ENCODE results near the gene DCC.
"Not testable (repeated sequence)": the region's sequence is repeated elsewhere in the genome, so short reads cannot be mapped to it uniquely, and the experiment has no call there.

DCC gene

GRCh38 chr18:53451902-53452301 lies 1111.9 kb downstream of the DCC start:
- no peak for TF ChIP-seq CTCF (IDR thresholded peaks at IDR 0.05; ENCODE audit: insufficient read depth, low read length, poor library complexity, severe bottlenecking)
- no peaks in the 10 kb centered on the region for H3K27me3 ChIP-seq (replicated peaks; ENCODE audit: control insufficient read depth, insufficient read depth, low read length)
- H3K4me3 ChIP-seq (replicated peaks; ENCODE audit: low read depth, low read length) = no peak overlapping the region
- no peaks in the 10 kb centered on the region for H3K36me3 ChIP-seq (ENCODE audit: control insufficient read depth, insufficient read depth, low read length)
- no peak for DNase-seq (ENCODE audit: extremely low read depth, insufficient read length)

- no peaks in the 10 kb centered on the region for H3K27me3 ChIP-seq (replicated peaks; ENCODE audit: control insufficient read depth, insufficient read depth, low read length)
- H3K36me3 ChIP-seq (ENCODE audit: control insufficient read depth, insufficient read depth, low read length) = no peaks in the 10 kb centered on the region
- no peak overlapping the region for H3K4me3 ChIP-seq (replicated peaks; ENCODE audit: low read depth, low read length)
- TF ChIP-seq CTCF (IDR thresholded peaks at IDR 0.05; ENCODE audit: insufficient read depth, low read length, poor library complexity, severe bottlenecking) = no peak
- DNase-seq (ENCODE audit: extremely low read depth, insufficient read length) = no peak
These were observed 1117.1 kb downstream of the DCC start for GRCh38 chr18:53457068-53457467.

GRCh38 chr18:53458268-53458667 lies 1118.3 kb downstream of the DCC start:
- TF ChIP-seq CTCF (IDR thresholded peaks at IDR 0.05; ENCODE audit: insufficient read depth, low read length, poor library complexity, severe bottlenecking) = no peak
- Histone ChIP-seq H3K4me3 (replicated peaks; ENCODE audit: low read depth, low read length) (no peak overlapping the region), H3K36me3 (ENCODE audit: control insufficient read depth, insufficient read depth, low read length) (no peaks in the 10 kb centered on the region), H3K27me3 (replicated peaks; ENCODE audit: control insufficient read depth, insufficient read depth, low read length) (no peaks in the 10 kb centered on the region)
- DNase-seq (ENCODE audit: extremely low read depth, insufficient read length) = no peak

- no peak for TF ChIP-seq CTCF (IDR thresholded peaks at IDR 0.05; ENCODE audit: insufficient read depth, low read length, poor library complexity, severe bottlenecking)
- no peak for DNase-seq (ENCODE audit: extremely low read depth, insufficient read length)
- H3K4me3 ChIP-seq (replicated peaks; ENCODE audit: low read depth, low read length) = no peak overlapping the region
These were observed 1119.1 kb downstream of the DCC start for GRCh38 chr18:53458944-53459580.

GRCh38 chr18:53467756-53468155 lies 1127.8 kb downstream of the DCC start:
- no peak for TF ChIP-seq CTCF (IDR thresholded peaks at IDR 0.05; ENCODE audit: insufficient read depth, low read length, poor library complexity, severe bottlenecking)
- Histone ChIP-seq H3K4me3 (replicated peaks; ENCODE audit: low read depth, low read length) (no peak overlapping the region), H3K27me3 (replicated peaks; ENCODE audit: control insufficient read depth, insufficient read depth, low read length) (no peaks in the 10 kb centered on the region), H3K36me3 (ENCODE audit: control insufficient read depth, insufficient read depth, low read length) (no peaks in the 10 kb centered on the region)
- no peak for DNase-seq (ENCODE audit: extremely low read depth, insufficient read length)

More at GRCh38 chr18:53458944-53459580, 1119.1 kb downstream of the DCC start:
- H3K36me3 ChIP-seq (ENCODE audit: control insufficient read depth, insufficient read depth, low read length) = no peaks in the 10 kb centered on the region
- H3K27me3 ChIP-seq (replicated peaks; ENCODE audit: control insufficient read depth, insufficient read depth, low read length) = no peaks in the 10 kb centered on the region

- H3K27me3 ChIP-seq (replicated peaks; ENCODE audit: control insufficient read depth, insufficient read depth, low read length); DNase-seq (ENCODE audit: extremely low read depth, insufficient read length): not testable (repeated sequence)
These were observed 1128.2 kb downstream of the DCC start for GRCh38 chr18:53468173-53468572.

More at GRCh38 chr18:53468173-53468572, 1128.2 kb downstream of the DCC start:
- not testable (repeated sequence) for H3K4me3 ChIP-seq (replicated peaks; ENCODE audit: low read depth, low read length); H3K36me3 ChIP-seq (ENCODE audit: control insufficient read depth, insufficient read depth, low read length)

Data from GM06990 (cell line).